Measurements from ENCODE around the gene MXRA8.
A peak's percentile ranks its signal among the peaks of the same experiment; 100 is the strongest.

The MXRA8 gene

DNA sequence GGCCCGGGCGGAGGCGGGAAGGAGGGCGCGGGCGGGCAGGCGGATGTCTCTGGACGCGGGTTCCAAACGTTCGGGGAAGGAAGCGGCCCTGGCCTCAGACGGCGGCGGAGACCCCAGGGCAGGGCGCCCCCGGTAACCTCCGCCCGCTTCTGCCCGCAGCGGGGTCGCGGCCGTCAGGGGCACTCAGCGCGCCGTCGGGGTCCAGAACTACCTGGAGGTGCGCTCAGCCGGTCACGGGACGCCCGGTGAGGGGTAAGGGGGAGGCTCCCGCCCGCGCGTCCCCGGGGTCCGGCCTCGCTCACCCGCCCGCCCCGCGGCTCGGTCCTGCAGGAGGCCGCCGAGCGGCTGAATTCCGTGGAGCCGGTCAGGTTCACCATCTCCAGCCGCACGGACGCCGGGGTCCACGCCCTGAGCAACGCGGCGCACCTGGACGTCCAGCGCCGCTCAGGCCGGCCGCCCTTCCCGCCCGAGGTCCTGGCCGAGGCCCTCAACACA is 49.6 kb downstream of the MXRA8 start:
- H3K27ac ChIP-seq = peak overlapping the region; percentile 96
- TF ChIP-seq, protein P1, sequence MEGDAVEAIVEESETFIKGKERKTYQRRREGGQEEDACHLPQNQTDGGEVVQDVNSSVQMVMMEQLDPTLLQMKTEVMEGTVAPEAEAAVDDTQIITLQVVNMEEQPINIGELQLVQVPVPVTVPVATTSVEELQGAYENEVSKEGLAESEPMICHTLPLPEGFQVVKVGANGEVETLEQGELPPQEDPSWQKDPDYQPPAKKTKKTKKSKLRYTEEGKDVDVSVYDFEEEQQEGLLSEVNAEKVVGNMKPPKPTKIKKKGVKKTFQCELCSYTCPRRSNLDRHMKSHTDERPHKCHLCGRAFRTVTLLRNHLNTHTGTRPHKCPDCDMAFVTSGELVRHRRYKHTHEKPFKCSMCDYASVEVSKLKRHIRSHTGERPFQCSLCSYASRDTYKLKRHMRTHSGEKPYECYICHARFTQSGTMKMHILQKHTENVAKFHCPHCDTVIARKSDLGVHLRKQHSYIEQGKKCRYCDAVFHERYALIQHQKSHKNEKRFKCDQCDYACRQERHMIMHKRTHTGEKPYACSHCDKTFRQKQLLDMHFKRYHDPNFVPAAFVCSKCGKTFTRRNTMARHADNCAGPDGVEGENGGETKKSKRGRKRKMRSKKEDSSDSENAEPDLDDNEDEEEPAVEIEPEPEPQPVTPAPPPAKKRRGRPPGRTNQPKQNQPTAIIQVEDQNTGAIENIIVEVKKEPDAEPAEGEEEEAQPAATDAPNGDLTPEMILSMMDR (conservative IDR thresholded peaks at IDR 0.05) = no peak

- TF ChIP-seq, protein P1 (conservative IDR thresholded peaks at IDR 0.05) = no peak
- H3K27ac ChIP-seq = peak within 1 kb of the TSS; percentile 96
Observed at GRCh38 chr1:1307923-1308755, 50.2 kb downstream of the MXRA8 start, which contains the start of the genes ACAP3 and PUSL1. Gene ACAP3 (minus strand): TSS chr1:1307930. CDS start chr1:1307815, 115 bp downstream. Gene PUSL1 (plus strand): TSS chr1:1308597. CDS start chr1:1308644, 47 bp downstream.

- H3K27ac ChIP-seq = peak overlapping the region; percentile 96
Observed at GRCh38 chr1:1307261-1307922, 51.0 kb downstream of the MXRA8 start.

GRCh38 chr1:1306661-1307260 is 51.6 kb downstream of the MXRA8 start:
- TF ChIP-seq, protein P1 (conservative IDR thresholded peaks at IDR 0.05) = no peak
- peak overlapping the region; percentile 96 for H3K27ac ChIP-seq

More at GRCh38 chr1:1307261-1307922, 51.0 kb downstream of the MXRA8 start:
- TF ChIP-seq, protein P1 (conservative IDR thresholded peaks at IDR 0.05) = no peak

GRCh38 chr1:1306070-1306660 is 52.2 kb downstream of the MXRA8 start:
- peak overlapping the region; percentile 96 for H3K27ac ChIP-seq
- TF ChIP-seq, protein P1 (conservative IDR thresholded peaks at IDR 0.05) = no peak

DNA sequence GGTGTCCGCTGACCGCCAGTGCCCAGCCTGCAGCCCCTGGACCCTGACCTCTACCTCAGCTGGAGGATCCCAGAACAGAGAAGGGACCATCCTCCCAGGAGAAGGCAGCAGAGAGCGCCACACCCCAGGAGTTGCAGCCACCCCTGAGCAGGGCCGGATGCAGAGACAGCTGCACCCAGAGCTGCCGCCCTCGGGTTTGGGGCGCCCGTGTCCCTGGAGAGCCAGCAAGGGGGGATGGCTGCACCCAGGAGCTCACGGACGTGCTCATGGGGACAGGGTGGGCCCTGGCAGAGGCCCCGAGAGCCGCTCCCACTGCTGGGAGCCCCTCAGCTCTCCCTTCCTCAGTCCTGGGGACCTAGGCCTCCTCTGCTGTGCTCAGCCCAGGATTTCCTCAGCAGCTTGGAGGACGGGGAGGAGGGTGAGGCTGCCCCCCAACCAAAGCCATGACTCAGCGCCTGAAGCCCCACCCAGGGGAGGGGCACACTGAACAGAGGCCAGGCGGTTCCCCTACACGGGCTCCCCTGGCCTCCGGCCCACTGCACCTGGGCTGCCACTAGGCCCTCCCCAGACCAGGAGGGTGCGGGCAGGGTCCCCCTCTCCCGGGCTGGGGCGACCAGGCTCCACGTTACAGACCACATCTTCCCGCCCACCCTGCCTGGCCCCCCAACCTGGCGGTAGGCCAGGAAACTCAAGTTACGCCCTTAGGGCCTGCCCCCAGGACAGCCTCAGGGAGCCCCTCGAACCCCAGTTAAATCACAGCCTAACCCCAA is 52.9 kb downstream of the MXRA8 start:
- peak overlapping the region; percentile 96 for H3K27ac ChIP-seq
- TF ChIP-seq, protein P1 (conservative IDR thresholded peaks at IDR 0.05) = no peak

All from VCaP (cell line).